ENCODE results near the gene TMEM128.
"Not testable (repeated sequence)": the region's sequence is repeated elsewhere in the genome, so short reads cannot be mapped to it uniquely, and the experiment has no call there.

TMEM128 gene

GRCh38 chr4:4254199-4254598 is 6.2 kb upstream of the TMEM128 start:
- no peaks in the 10 kb centered on the region for H3K36me3 ChIP-seq (ENCODE audit: control insufficient read depth in 1 of 2, insufficient read depth in 2 of 2, low read length in 2 of 2)
- H3K4me3 ChIP-seq (ENCODE audit: low read depth in 1 of 2, low read length in 2 of 2), result no peak overlapping the region
- no peak overlapping the region for H3K27ac ChIP-seq (ENCODE audit: low read length)
- no peaks in the 10 kb centered on the region for H3K4me1 ChIP-seq (ENCODE audit: control insufficient read depth in 1 of 2, insufficient read depth in 2 of 2, low read length in 2 of 2)
- H3K9me3 ChIP-seq (ENCODE audit: control insufficient read depth in 1 of 2, low read length in 2 of 2), result no peaks in the 10 kb centered on the region
- H3K27me3 ChIP-seq (ENCODE audit: low read depth, low read length), result no peaks in the 10 kb centered on the region

- H3K9me3 ChIP-seq (ENCODE audit: control insufficient read depth in 1 of 2, low read length in 2 of 2), result no peaks in the 10 kb centered on the region
- H3K4me1 ChIP-seq (ENCODE audit: control insufficient read depth in 1 of 2, insufficient read depth in 2 of 2, low read length in 2 of 2), result peaks cover 11 to 19% of the 10 kb centered on the region in 2 donors
- peaks cover 6% of the 10 kb centered on the region in 2 donors for H3K36me3 ChIP-seq (ENCODE audit: control insufficient read depth in 1 of 2, insufficient read depth in 2 of 2, low read length in 2 of 2)
- no peak overlapping the region for H3K27ac ChIP-seq (ENCODE audit: low read length)
- H3K27me3 ChIP-seq (ENCODE audit: low read depth, low read length), result no peaks in the 10 kb centered on the region
- no peak overlapping the region for H3K4me3 ChIP-seq (ENCODE audit: low read depth in 1 of 2, low read length in 2 of 2)
Observed at GRCh38 chr4:4249866-4250265, 1.8 kb upstream of the TMEM128 start.

GRCh38 chr4:4249342-4249741 is 1.3 kb upstream of the TMEM128 start:
- H3K4me3 ChIP-seq (ENCODE audit: low read depth in 1 of 2, low read length in 2 of 2), result peak overlapping the region in 1 of 2 donors; percentile 89
- H3K27me3 ChIP-seq (ENCODE audit: low read depth, low read length); H3K9me3 ChIP-seq (ENCODE audit: control insufficient read depth in 1 of 2, low read length in 2 of 2): not testable (repeated sequence)
- peak overlapping the region; percentile 97 for H3K27ac ChIP-seq (ENCODE audit: low read length)
- peaks cover 11 to 12% of the 10 kb centered on the region in 2 donors for H3K36me3 ChIP-seq (ENCODE audit: control insufficient read depth in 1 of 2, insufficient read depth in 2 of 2, low read length in 2 of 2)
- H3K4me1 ChIP-seq (ENCODE audit: control insufficient read depth in 1 of 2, insufficient read depth in 2 of 2, low read length in 2 of 2), result peaks cover 11 to 19% of the 10 kb centered on the region in 2 donors

GRCh38 chr4:4248885-4249203 is 821 bp upstream of the TMEM128 start:
- Histone ChIP-seq H3K4me1 (ENCODE audit: control insufficient read depth in 1 of 2, insufficient read depth in 2 of 2, low read length in 2 of 2) (peaks cover 11 to 19% of the 10 kb centered on the region in 2 donors), H3K36me3 (ENCODE audit: control insufficient read depth in 1 of 2, insufficient read depth in 2 of 2, low read length in 2 of 2) (peaks cover 15 to 17% of the 10 kb centered on the region in 2 donors), H3K27ac (ENCODE audit: low read length) (peak overlapping the region; percentile 97), H3K4me3 (ENCODE audit: low read depth in 1 of 2, low read length in 2 of 2) (peak overlapping the region; percentile 89 to 99), H3K9me3 (ENCODE audit: control insufficient read depth in 1 of 2, low read length in 2 of 2) (no peaks in the 10 kb centered on the region), H3K27me3 (ENCODE audit: low read depth, low read length) (no peaks in the 10 kb centered on the region)

- no peaks in the 10 kb centered on the region for H3K9me3 ChIP-seq (ENCODE audit: control insufficient read depth in 1 of 2, low read length in 2 of 2)
- H3K36me3 ChIP-seq (ENCODE audit: control insufficient read depth in 1 of 2, insufficient read depth in 2 of 2, low read length in 2 of 2), result peaks cover 21 to 24% of the 10 kb centered on the region in 2 donors
- peak overlapping the region; percentile 97 for H3K27ac ChIP-seq (ENCODE audit: low read length)
- H3K4me1 ChIP-seq (ENCODE audit: control insufficient read depth in 1 of 2, insufficient read depth in 2 of 2, low read length in 2 of 2), result peaks cover 11 to 19% of the 10 kb centered on the region in 2 donors
- H3K4me3 ChIP-seq (ENCODE audit: low read depth in 1 of 2, low read length in 2 of 2), result peak overlapping the region; percentile 89 to 99
- no peaks in the 10 kb centered on the region for H3K27me3 ChIP-seq (ENCODE audit: low read depth, low read length)
Observed at GRCh38 chr4:4247696-4248028, 361 bp downstream of the TMEM128 start.

- H3K27me3 ChIP-seq (ENCODE audit: low read depth, low read length), result no peaks in the 10 kb centered on the region
- peaks cover 11 to 19% of the 10 kb centered on the region in 2 donors for H3K4me1 ChIP-seq (ENCODE audit: control insufficient read depth in 1 of 2, insufficient read depth in 2 of 2, low read length in 2 of 2)
- peaks cover 26 to 47% of the 10 kb centered on the region in 2 donors for H3K36me3 ChIP-seq (ENCODE audit: control insufficient read depth in 1 of 2, insufficient read depth in 2 of 2, low read length in 2 of 2)
- H3K27ac ChIP-seq (ENCODE audit: low read length), result no peak overlapping the region
- no peak overlapping the region for H3K4me3 ChIP-seq (ENCODE audit: low read depth in 1 of 2, low read length in 2 of 2)
- no peaks in the 10 kb centered on the region for H3K9me3 ChIP-seq (ENCODE audit: control insufficient read depth in 1 of 2, low read length in 2 of 2)
Observed at GRCh38 chr4:4245172-4245571, 2.9 kb downstream of the TMEM128 start.

- not testable (repeated sequence) for H3K4me1 ChIP-seq (ENCODE audit: control insufficient read depth in 1 of 2, insufficient read depth in 2 of 2, low read length in 2 of 2); H3K4me3 ChIP-seq (ENCODE audit: low read depth in 1 of 2, low read length in 2 of 2); H3K27me3 ChIP-seq (ENCODE audit: low read depth, low read length); H3K27ac ChIP-seq (ENCODE audit: low read length); H3K9me3 ChIP-seq (ENCODE audit: control insufficient read depth in 1 of 2, low read length in 2 of 2)
- peaks cover 22 to 77% of the 10 kb centered on the region in 2 donors for H3K36me3 ChIP-seq (ENCODE audit: control insufficient read depth in 1 of 2, insufficient read depth in 2 of 2, low read length in 2 of 2)
Observed at GRCh38 chr4:4239551-4239950, 8.5 kb downstream of the TMEM128 start.

- Histone ChIP-seq H3K4me3 (ENCODE audit: low read depth in 1 of 2, low read length in 2 of 2) (no peak overlapping the region), H3K27me3 (ENCODE audit: low read depth, low read length) (no peaks in the 10 kb centered on the region), H3K27ac (ENCODE audit: low read length) (no peak overlapping the region), H3K4me1 (ENCODE audit: control insufficient read depth in 1 of 2, insufficient read depth in 2 of 2, low read length in 2 of 2) (no peaks in the 10 kb centered on the region), H3K9me3 (ENCODE audit: control insufficient read depth in 1 of 2, low read length in 2 of 2) (peaks cover 6 to 10% of the 10 kb centered on the region in 2 donors), H3K36me3 (ENCODE audit: control insufficient read depth in 1 of 2, insufficient read depth in 2 of 2, low read length in 2 of 2) (peaks cover 0 to 30% of the 10 kb centered on the region in 2 donors)
Observed at GRCh38 chr4:4233610-4234009, 14.4 kb downstream of the TMEM128 start.

GRCh38 chr4:4228356-4228668 is 19.7 kb downstream of the TMEM128 start:
- Histone ChIP-seq H3K36me3 (ENCODE audit: control insufficient read depth in 1 of 2, insufficient read depth in 2 of 2, low read length in 2 of 2) (no peaks in the 10 kb centered on the region), H3K4me3 (ENCODE audit: low read depth in 1 of 2, low read length in 2 of 2) (no peak overlapping the region), H3K4me1 (ENCODE audit: control insufficient read depth in 1 of 2, insufficient read depth in 2 of 2, low read length in 2 of 2) (no peaks in the 10 kb centered on the region), H3K9me3 (ENCODE audit: control insufficient read depth in 1 of 2, low read length in 2 of 2) (peaks cover 0 to 3% of the 10 kb centered on the region in 2 donors), H3K27me3 (ENCODE audit: low read depth, low read length) (peaks cover 12% of the 10 kb centered on the region), H3K27ac (ENCODE audit: low read length) (no peak overlapping the region)

- Histone ChIP-seq H3K27me3 (ENCODE audit: low read depth, low read length) (peaks cover 12% of the 10 kb centered on the region), H3K27ac (ENCODE audit: low read length) (no peak overlapping the region), H3K36me3 (ENCODE audit: control insufficient read depth in 1 of 2, insufficient read depth in 2 of 2, low read length in 2 of 2) (no peaks in the 10 kb centered on the region)
Observed at GRCh38 chr4:4227510-4228355, 20.3 kb downstream of the TMEM128 start.

GRCh38 chr4:4226606-4227438 is 21.2 kb downstream of the TMEM128 start, which contains the start of gene OTOP1:
Gene OTOP1, minus strand, starts transcription at chr4:4226929. Its CDS starts 65 bp downstream, at chr4:4226864.
- H3K27ac ChIP-seq (ENCODE audit: low read length), result no peak within 1 kb of the TSS
- no peaks in the 10 kb centered on the region for H3K4me1 ChIP-seq (ENCODE audit: control insufficient read depth in 1 of 2, insufficient read depth in 2 of 2, low read length in 2 of 2)
- no peaks in the 10 kb centered on the region for H3K9me3 ChIP-seq (ENCODE audit: control insufficient read depth in 1 of 2, low read length in 2 of 2)
- no peaks in the 10 kb centered on the region for H3K36me3 ChIP-seq (ENCODE audit: control insufficient read depth in 1 of 2, insufficient read depth in 2 of 2, low read length in 2 of 2)
- H3K27me3 ChIP-seq (ENCODE audit: low read depth, low read length), result peaks cover 12% of the 10 kb centered on the region
- H3K4me3 ChIP-seq (ENCODE audit: low read depth in 1 of 2, low read length in 2 of 2), result no peak within 1 kb of the TSS

More at GRCh38 chr4:4227510-4228355, 20.3 kb downstream of the TMEM128 start:
- Histone ChIP-seq H3K4me3 (ENCODE audit: low read depth in 1 of 2, low read length in 2 of 2) (no peak overlapping the region), H3K4me1 (ENCODE audit: control insufficient read depth in 1 of 2, insufficient read depth in 2 of 2, low read length in 2 of 2) (no peaks in the 10 kb centered on the region), H3K9me3 (ENCODE audit: control insufficient read depth in 1 of 2, low read length in 2 of 2) (no peaks in the 10 kb centered on the region)
